Large intestine (tissue), 12 donors: ENCODE results near the gene DHDH. TPM values are rescaled to one million over a fixed set of nuclear protein-coding genes. Genes with fewer than 3 reads are reported as not detected.
"Not testable (repeated sequence)": the region's sequence is repeated elsewhere in the genome, so short reads cannot be mapped to it uniquely, and the experiment has no call there.

Experiments
- DNase-seq, 2 donors: peaks; one replicate each; pipeline versions ENCODE4 v3.0.0 to v3.0.0-alpha.2; 2013
- H3K27ac ChIP-seq: one replicate; pipeline ENCODE4 v1.5.1; 2013; ENCODE audit warnings: low read length
- H3K27me3 ChIP-seq: 2 replicates; pipeline ENCODE4 v1.6.1; 2013; ENCODE audit warnings: low read length; ENCODE audit not compliant: control insufficient read depth, insufficient read depth
- H3K36me3 ChIP-seq: 2 replicates; pipeline ENCODE4 v1.6.1; 2013; ENCODE audit warnings: low read length; ENCODE audit not compliant: control insufficient read depth, insufficient read depth
- H3K4me1 ChIP-seq: one replicate; pipeline ENCODE4 v1.6.1; 2013; ENCODE audit warnings: low read length; ENCODE audit not compliant: control insufficient read depth, insufficient read depth
- H3K4me3 ChIP-seq: one replicate; pipeline ENCODE4 v1.5.1; 2013; ENCODE audit warnings: low read length
- H3K9me3 ChIP-seq: one replicate; pipeline ENCODE4 v1.6.1; 2013; ENCODE audit warnings: mild to moderate bottlenecking, low read depth, low read length, moderate library complexity; ENCODE audit not compliant: control insufficient read depth
- WGBS: methylation state at CpG from one replicate; pipeline ENCODE4 v1.1.5; 2013; ENCODE audit warnings: low lambda C conversion rate; ENCODE audit not compliant: insufficient coverage; 5-methylcytosine and 5-hydroxymethylcytosine counted together
- long read RNA-seq, 11 donors: transcript quantifications; one replicate each; lab custom pipeline, GENCODE V29; 2026
- polyA plus RNA-seq: library from polyadenylated mRNA; unstranded; fragments of 120-200 nt; gene quantifications from one replicate; pipeline ENCODE4 v1.2.1, GENCODE V29; 2013

DHDH gene
- polyA plus RNA-seq = 5.2 TPM
- long read RNA-seq, donor 1, partial matches to known transcripts = 0 of 1 reads
- long read RNA-seq, donor 1, other reads (novel, unspliced or antisense) = 0 of 1 reads
- long read RNA-seq, donor 2, partial matches to known transcripts = 0 of 1 reads
- long read RNA-seq, donor 2, other reads (novel, unspliced or antisense) = 0 of 1 reads
- long read RNA-seq, donor 3, partial matches to known transcripts = 0 of 4 reads
- long read RNA-seq, donor 3, other reads (novel, unspliced or antisense) = 0 of 4 reads
- long read RNA-seq, donor 4 = 0 reads
- long read RNA-seq, donor 5 = 0 reads
- long read RNA-seq, donor 6, partial matches to known transcripts = 0 of 6 reads
- long read RNA-seq, donor 6, other reads (novel, unspliced or antisense) = 0 of 6 reads
- long read RNA-seq, donor 7 = 0 reads
- long read RNA-seq, donor 8, partial matches to known transcripts = 0 of 3 reads
- long read RNA-seq, donor 8, other reads (novel, unspliced or antisense) = 0 of 3 reads
- long read RNA-seq, donor 9, partial matches to known transcripts = 0 of 3 reads
- long read RNA-seq, donor 9, other reads (novel, unspliced or antisense) = 0 of 3 reads
- long read RNA-seq, donor 10, partial matches to known transcripts = 0 of 3 reads
- long read RNA-seq, donor 10, other reads (novel, unspliced or antisense) = 0 of 3 reads
- long read RNA-seq, donor 11, partial matches to known transcripts = 0 of 5 reads
- long read RNA-seq, donor 11, other reads (novel, unspliced or antisense) = 0 of 5 reads

DNA sequence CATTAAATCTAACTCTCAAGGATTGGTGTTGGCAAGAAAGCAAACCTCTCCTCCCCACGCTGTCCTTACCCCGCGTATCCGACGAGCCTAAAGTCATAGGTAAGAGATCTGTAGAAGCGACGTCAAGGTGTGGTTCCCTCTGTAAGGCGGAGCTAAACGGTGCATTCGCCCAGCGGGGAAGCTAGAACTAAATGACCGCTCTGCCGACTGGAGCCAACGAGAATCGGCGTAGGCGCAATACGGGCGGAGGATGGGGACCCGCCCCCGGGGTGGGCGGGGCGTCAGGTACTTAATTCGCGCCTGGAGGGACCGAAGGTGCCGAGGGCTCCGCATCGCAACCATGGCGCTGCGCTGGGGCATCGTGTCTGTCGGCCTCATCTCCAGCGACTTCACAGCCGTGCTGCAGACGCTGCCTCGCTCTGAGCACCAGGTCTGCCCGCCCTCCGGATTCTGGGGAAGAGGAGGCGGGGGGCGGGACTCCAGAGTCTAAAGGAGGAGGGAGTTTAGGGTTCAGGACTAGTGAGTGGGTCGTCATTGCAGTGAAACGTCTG, at the start of gene DHDH:
DHDH (plus strand) TSS at position 318 of the 551 bp plus-strand sequence; CDS start at position 341, 23 bp downstream.
- Histone ChIP-seq H3K27ac (peak within 1 kb of the TSS; percentile 35), H3K4me3 (peak within 1 kb of the TSS; percentile 48), H3K4me1 (peaks cover 18% of the 10 kb centered on the region), H3K9me3 (peaks cover 14% of the 10 kb centered on the region), H3K27me3 (peaks cover 3% of the 10 kb centered on the region), H3K36me3 (no peaks in the 10 kb centered on the region)
- 0% methylated on average over 1 of the region's 43 CpGs for whole genome bisulfite sequencing
- DNase-seq = peak; percentile 87 to 94

DNA sequence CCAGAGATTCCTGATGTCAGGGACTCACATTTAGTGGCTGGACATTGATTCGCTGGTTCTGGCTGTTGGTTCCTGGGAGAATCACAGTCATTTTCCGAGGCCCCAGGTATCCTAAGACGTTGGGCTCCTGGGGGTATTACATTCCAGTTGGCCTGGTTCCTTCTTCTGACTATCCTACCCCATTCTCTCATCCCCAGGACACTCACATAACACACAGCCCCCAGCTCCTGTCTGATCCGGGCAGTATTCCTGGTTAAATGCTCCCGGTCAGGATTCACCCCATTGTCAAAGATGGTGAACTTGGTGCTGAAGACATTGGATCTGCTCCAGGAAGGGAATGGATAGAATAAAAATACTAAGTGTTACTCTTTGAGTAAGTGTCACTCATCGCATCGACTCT, 49.8 kb upstream of the DHDH start:
- H3K4me3 ChIP-seq = no peak overlapping the region
- peaks cover 4% of the 10 kb centered on the region for H3K4me1 ChIP-seq
- H3K27me3 ChIP-seq = no peaks in the 10 kb centered on the region
- no peak overlapping the region for H3K27ac ChIP-seq
- no peak for DNase-seq
- peaks cover 3% of the 10 kb centered on the region for H3K9me3 ChIP-seq
- WGBS = no CpG with 5 or more reads among the region's 7 CpGs
- peaks cover 3% of the 10 kb centered on the region for H3K36me3 ChIP-seq

DNA sequence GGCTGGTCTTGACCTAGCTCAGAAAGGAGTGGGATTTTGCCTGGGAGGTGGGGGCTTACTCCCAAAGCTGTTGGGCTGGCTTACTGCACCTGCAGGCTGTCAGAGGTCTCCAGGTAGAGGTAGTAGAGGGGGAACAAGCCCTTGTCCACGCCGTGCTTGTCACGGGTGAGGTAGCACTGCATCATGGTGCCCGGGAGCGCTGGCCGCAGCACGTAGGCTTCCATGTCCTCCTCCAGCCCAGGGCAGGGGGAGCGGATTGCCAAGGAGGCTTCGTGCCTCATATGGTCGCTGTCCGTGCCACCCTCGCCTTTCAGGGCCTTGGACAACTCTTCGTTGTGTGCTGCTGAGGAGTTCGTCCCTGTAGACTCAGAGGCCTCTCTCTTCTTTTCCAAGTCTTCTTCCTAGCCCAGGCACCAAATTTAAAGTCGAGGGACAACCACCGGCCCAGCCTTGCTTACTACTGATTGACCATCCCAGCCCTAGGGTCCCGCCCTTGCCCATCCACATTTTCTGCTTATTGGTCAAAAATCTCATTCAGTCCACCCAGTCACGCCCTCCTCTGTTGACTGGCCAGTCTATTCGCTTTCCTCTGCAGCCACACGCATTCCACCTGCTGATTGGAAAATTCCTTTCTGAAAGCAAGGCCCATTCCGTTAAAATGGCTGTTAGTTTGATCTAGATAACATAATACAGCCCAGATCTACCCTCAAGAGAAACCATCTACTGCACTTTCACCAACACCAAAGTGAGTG, 45.5 kb upstream of the DHDH start:
- H3K27me3 ChIP-seq = no peaks in the 10 kb centered on the region
- no peaks in the 10 kb centered on the region for H3K9me3 ChIP-seq
- H3K27ac ChIP-seq = no peak overlapping the region
- H3K4me3 ChIP-seq = no peak overlapping the region
- 76% methylated on average over 4 of the region's 21 CpGs for WGBS
- no peaks in the 10 kb centered on the region for H3K36me3 ChIP-seq
- peaks cover 4% of the 10 kb centered on the region for H3K4me1 ChIP-seq
- DNase-seq = no peak

DNA sequence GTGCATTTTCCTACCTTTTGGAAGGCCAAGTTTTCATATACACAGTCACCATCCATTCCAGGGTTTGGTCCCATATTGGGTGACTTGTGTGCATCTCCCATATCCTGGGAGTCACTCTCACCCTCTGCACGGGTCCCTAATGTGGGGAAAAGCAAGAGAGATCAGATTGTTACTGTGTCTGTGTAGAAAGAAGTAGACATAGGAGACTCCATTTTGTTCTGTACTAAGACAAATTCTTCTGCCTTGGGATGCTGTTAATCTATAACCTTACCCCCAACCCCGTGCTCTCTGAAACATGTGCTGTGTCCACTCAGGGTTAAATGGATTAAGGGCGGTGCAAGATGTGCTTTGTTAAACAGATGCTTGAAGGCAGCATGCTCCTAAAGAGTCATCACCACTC, 44.0 kb upstream of the DHDH start:
- DNase-seq, H3K9me3 ChIP-seq, H3K27ac ChIP-seq, H3K27me3 ChIP-seq, H3K4me3 ChIP-seq, H3K4me1 ChIP-seq, H3K36me3 ChIP-seq: not testable (repeated sequence)
- WGBS = no CpG with 5 or more reads among the region's 3 CpGs

DNA sequence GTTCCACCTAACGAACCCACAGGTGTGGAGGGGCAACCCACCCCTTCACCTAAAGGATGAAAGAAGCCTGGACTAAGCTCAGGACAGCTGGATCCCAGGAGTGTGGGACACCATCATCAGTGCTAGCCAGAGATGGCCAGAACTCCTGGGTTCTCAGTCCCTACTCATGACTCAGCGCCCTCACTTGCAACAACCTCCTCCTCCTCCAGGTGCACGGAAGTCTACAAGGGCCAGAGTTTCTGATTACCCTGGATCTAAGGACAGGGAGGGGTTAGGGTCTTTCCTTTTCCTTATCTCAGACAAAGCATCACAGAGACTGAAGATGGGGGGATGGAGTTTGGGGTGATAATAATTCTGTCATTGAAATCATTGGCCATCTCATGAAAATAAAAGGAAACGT, 42.9 kb upstream of the DHDH start:
- DNase-seq = no peak
- no peaks in the 10 kb centered on the region for H3K9me3 ChIP-seq
- no CpG with 5 or more reads among the region's 4 CpGs for WGBS

DNA sequence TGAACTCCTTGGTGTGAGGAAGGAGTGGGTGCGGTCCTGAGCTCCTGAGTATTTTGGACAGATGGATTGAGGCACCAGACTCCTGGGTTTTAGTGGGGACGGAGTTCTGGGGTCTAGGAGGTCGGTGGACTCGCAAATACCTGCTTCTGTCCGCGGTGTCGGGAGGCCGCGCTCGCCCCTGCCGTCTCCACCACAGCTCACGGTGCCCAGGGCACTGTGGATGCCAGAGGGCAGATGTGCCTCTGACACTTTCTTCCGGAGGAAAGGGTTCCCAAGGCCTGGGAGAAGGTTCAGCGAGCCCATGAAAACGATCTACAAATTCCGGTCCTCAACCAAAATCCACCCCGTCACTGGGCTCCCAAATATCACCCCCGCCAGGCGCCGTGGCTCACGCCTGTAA, 38.3 kb upstream of the DHDH start:
- Histone ChIP-seq H3K27me3 (peaks cover 2% of the 10 kb centered on the region), H3K27ac (no peak overlapping the region), H3K36me3 (no peaks in the 10 kb centered on the region), H3K9me3 (no peaks in the 10 kb centered on the region), H3K4me3 (no peak overlapping the region), H3K4me1 (peaks cover 11% of the 10 kb centered on the region)
- WGBS = no CpG with 5 or more reads among the region's 21 CpGs
- DNase-seq = no peak

More for the DNA sequence above, 42.9 kb upstream of the DHDH start:
- Histone ChIP-seq H3K4me1 (peaks cover 4% of the 10 kb centered on the region), H3K4me3 (no peak overlapping the region), H3K27ac (no peak overlapping the region), H3K27me3 (peaks cover 2% of the 10 kb centered on the region), H3K36me3 (no peaks in the 10 kb centered on the region)

DNA sequence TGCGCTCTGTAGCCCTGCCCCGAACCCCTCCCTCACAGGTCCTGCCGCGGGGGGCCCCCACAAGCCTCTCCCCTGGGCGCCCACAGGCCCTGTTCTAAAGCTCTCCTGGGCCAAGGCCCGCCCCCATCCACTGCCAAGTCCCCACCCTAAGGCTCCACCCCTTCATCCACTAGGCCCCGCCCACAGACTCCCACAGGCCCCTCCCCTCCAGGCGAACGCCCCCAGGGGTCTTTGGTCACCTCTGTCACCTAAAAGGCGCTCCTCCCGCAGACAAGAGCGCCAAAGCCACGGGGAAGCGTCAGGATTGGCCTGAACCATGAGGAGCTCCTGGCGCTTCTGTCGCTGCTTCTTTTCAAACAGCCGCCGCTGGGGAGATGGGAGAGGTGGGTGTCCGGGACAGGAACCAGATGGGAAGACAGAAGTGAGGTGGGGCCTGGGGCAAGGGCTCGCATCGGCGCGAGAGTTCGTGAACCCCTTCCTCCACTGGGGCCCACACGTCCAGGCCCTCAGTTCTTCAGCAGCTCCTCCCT, 37.2 kb upstream of the DHDH start:
- Histone ChIP-seq H3K36me3 (no peaks in the 10 kb centered on the region), H3K27ac (no peak overlapping the region), H3K27me3 (peaks cover 2% of the 10 kb centered on the region), H3K4me3 (peak overlapping the region; percentile 31), H3K9me3 (no peaks in the 10 kb centered on the region), H3K4me1 (peaks cover 11% of the 10 kb centered on the region)
- DNase-seq = peak in 1 of 2 donors; percentile 47
- no CpG with 5 or more reads among the region's 25 CpGs for WGBS

DNA sequence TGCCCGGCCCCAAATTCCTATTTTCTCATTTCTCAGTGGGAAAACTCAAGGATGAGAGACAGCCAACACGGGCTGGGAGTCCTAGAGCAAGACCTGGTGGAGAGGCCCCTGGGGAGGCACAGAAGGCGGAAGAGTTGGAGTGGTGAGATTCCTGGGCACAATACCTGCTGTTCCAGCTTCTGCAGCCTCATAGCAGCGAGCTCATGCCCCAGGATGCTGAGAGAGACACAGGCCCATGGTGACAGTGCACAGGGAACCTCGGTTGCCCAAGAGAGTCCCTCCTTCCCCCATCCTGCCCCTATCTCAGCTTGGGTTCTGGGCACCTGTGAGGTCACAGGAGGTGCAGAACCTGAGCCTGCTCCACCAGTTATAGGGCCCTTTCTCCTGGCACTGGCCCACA, 36.3 kb upstream of the DHDH start:
- Histone ChIP-seq H3K4me3 (no peak overlapping the region), H3K4me1 (peaks cover 8% of the 10 kb centered on the region), H3K9me3 (no peaks in the 10 kb centered on the region), H3K27me3 (peaks cover 2% of the 10 kb centered on the region), H3K36me3 (peaks cover 3% of the 10 kb centered on the region), H3K27ac (no peak overlapping the region)
- WGBS = no CpG with 5 or more reads among the region's 5 CpGs
- no peak for DNase-seq

DNA sequence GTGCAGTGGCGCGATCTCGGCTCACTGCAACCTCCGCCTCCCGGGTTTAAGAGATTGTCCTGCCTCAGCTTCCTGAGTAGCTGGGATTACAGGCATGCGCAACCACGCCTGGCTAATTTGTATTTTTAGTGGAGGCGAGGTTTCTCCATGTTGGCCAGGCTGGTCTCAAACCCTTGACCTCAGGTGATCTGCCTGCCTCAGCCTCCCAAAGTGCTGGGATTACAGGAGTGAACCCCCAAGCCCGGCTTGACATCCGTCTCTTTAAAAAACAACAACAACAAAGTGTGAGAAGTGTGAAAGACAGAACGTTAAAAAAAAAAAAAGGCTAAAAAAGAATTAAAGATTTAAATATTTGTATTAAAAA, 34.1 kb upstream of the DHDH start:
- H3K27me3 ChIP-seq, H3K9me3 ChIP-seq, H3K4me1 ChIP-seq, DNase-seq: not testable (repeated sequence)
- 40% methylated on average over 2 of the region's 11 CpGs for WGBS
- Histone ChIP-seq H3K4me3 (peak overlapping the region; percentile 73), H3K27ac (peak overlapping the region; percentile 85), H3K36me3 (peaks cover 10% of the 10 kb centered on the region)
